Activated naive CD8-positive, alpha-beta T cell (primary cell): ENCODE data around the gene TFF3.

Source experiments
- H3K27ac Mint-ChIP-seq: one replicate; pipeline ENCODE4 v1.8.0; 2021; ENCODE audit warnings: mixed read lengths
- H3K27me3 Mint-ChIP-seq: one replicate; pipeline ENCODE4 v1.8.0; 2021; ENCODE audit warnings: mixed read lengths
- H3K36me3 Mint-ChIP-seq: one replicate; pipeline ENCODE4 v1.8.0; 2021; ENCODE audit warnings: mixed read lengths
- H3K4me1 Mint-ChIP-seq: one replicate; pipeline ENCODE4 v1.8.0; 2021; ENCODE audit warnings: low read depth, mixed read lengths
- H3K4me3 Mint-ChIP-seq: one replicate; pipeline ENCODE4 v1.8.0; 2021; ENCODE audit warnings: mild to moderate bottlenecking, mixed read lengths
- H3K9me3 Mint-ChIP-seq: one replicate; pipeline ENCODE4 v1.8.0; 2021; ENCODE audit warnings: low read depth, mixed read lengths

TFF3 gene

DNA sequence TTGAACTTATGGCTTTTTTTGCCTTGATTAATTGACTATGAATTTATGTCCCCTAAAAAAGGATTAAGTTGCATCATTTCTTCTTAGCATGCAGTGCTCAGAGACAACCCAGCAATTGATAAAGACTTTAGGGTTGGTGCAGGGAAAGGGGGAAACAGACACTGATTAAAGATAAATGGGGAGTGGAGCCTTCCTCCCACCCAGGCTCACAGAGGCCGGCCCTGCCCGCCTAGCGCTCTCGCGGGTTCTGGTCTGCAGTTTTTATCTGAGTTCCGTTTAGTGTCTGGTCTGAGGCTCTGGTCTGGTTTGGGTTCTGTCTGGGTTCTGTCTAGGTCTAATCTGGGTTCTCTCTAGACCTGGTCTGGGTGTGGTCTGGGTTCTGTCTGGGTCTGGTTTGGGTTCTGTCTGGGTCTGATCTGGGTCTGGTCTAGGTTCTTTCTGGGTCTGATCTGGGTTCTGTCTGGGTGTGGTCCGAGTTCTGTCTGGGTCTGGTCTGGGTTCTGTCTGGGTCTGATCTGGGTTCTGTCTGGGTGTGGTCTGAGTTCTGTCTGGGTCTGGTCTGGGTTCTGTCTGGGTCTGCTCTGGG, 48.1 kb downstream of the TFF3 start:
- H3K27ac Mint-ChIP-seq = peak overlapping the region; percentile 46

DNA sequence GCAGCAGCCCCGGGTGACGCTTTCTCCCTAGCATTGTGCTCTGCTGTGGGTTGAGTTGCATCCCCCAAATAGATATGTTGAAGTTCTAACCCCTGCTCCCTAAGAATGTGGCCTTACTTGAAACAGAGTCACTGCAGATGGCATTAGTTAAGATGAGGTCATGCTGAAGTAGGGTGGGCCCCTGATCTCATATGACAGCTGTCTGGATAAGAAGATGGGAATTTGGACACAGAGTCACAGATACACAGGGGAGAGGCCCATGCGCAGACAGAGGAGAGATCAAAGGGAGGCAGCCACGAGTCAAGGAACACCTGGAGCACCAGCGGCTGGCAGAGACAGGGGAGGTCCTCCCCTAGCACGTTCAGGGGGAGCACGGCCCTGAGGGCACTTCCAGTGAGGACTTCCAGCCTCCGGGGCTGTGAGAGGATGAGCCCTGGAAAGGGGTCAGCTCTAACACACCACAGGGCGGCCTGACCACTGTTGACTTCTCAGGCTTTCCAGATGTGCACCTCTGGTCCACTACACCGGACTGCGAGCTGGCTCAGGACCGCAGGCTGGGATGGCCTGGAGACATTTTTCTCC, 49.9 kb downstream of the TFF3 start:
- Mint-ChIP-seq H3K36me3 (peaks cover 2% of the 10 kb centered on the region), H3K9me3 (no peaks in the 10 kb centered on the region), H3K27ac (no peak overlapping the region), H3K4me3 (no peak overlapping the region), H3K4me1 (peaks cover 40% of the 10 kb centered on the region), H3K27me3 (no peaks in the 10 kb centered on the region)

More for the DNA sequence above, 48.1 kb downstream of the TFF3 start:
- Mint-ChIP-seq H3K4me1 (peaks cover 40% of the 10 kb centered on the region), H3K36me3 (peaks cover 2% of the 10 kb centered on the region), H3K9me3 (no peaks in the 10 kb centered on the region), H3K4me3 (peak overlapping the region; percentile 52), H3K27me3 (no peaks in the 10 kb centered on the region)

DNA sequence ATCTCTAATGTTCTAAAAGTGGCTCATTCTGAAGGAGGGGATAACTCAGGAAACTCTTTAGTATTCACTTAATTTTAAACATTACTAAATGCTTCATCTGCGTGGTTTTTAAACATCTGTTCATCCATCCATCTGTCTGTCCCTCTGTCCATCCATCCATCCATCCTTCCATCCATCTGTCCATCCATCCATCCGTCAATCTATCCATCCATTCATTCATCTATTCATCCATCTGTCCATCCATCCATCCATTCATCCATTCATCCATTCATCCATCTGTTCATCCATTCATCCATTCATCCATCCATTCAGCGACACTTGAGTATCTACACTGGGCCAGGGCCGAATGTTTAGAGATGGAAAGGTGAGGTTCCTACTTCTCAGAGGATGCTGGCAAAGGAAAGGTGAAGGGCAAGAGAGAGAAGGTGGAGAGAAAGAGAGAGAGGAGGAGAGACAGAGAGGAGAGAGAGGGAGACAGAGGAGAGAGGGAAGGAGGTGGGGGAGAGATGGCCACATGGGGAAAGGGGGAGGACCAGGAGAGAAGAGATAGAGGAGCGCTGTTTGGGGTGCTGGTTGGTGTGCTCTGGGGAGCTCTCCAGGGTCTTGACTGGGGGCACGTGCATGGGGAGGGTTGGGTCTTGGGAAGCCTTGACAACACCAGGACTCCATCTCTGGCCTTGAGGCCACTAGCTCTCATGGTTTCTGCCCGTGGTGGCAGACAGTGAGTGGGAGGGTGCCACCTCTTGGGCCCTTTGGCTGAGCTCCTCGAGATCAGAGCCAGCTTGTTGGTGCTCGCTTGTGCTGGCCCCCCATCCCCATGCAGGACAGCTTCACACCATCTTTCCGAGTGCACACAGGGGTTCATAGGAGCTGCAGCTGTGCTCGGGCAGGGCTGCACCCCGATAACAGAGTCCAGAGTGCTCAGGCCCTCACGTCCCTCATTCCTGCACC, 50.7 kb downstream of the TFF3 start:
- Mint-ChIP-seq H3K4me3 (no peak overlapping the region), H3K36me3 (peaks cover 2% of the 10 kb centered on the region), H3K27ac (no peak overlapping the region), H3K4me1 (peaks cover 38% of the 10 kb centered on the region), H3K9me3 (no peaks in the 10 kb centered on the region), H3K27me3 (no peaks in the 10 kb centered on the region)

DNA sequence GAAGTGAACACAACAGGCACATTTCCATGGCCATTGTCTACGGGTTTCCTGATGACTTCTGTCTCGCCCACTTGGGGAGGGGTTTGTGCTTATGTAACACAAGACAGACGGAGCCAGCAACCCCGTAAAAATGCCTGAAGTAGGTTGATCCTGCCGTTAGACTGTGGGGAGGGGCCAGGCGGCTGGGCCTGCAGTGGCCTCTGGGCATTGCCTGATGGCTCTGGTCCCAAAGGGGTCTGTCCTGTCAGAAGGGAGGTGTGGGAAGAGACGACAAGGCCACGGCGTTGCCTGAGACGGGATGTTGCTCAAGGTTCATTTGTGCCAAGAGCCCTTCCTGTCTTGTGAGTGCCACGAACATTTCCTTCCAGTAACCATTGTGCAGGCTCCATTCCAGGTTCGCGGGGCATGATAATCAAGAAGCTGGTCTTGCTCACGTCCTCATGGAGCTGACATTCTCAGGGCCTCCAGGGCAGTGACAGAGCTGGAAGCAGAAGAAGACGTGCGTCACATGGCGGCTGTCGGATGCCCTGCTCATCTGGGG, 51.5 kb downstream of the TFF3 start:
- Mint-ChIP-seq H3K27ac (no peak overlapping the region), H3K36me3 (peaks cover 2% of the 10 kb centered on the region), H3K27me3 (no peaks in the 10 kb centered on the region), H3K9me3 (no peaks in the 10 kb centered on the region), H3K4me3 (no peak overlapping the region), H3K4me1 (peaks cover 31% of the 10 kb centered on the region)

DNA sequence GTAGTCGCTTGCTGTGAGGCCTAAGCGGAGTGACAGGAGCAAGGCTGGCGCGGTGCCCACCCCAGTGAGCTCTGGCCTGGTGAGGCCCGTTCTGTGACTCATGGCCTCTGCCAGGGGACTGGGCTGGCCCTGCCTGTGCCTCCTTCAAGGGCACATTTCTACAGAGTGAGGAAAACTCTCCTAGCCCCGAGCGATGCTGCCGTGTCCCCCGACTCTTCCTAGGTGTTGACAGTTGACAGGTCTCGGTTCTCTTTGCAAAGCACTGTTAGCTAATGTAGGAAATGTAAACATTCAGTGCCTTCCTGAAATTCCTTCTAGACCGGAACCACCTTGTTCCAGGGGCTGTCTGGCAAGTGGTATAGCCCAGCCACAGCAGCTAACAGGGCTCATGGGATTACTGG, 52.4 kb downstream of the TFF3 start:
- Mint-ChIP-seq H3K27ac (no peak overlapping the region), H3K36me3 (peaks cover 2% of the 10 kb centered on the region), H3K4me1 (peaks cover 31% of the 10 kb centered on the region), H3K27me3 (no peaks in the 10 kb centered on the region), H3K4me3 (no peak overlapping the region), H3K9me3 (no peaks in the 10 kb centered on the region)

DNA sequence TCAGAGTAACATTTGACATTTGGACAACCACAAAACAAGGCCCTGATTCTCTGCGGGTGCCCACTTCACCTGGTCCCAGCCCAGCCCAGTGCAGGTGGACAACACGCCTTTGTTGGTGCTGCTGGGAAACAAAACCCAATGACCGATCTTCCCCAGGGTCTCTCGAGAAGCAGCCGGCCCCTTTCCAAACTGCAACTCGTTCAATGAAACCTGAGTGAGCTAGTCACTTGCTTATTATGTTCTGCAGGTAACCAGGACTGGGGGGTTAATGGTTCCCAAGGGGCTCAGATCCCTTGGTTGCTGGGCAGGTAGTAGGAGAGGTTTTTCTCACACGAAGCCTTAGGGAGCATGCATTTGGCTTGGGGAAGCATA, 53.4 kb downstream of the TFF3 start:
- Mint-ChIP-seq H3K9me3 (no peaks in the 10 kb centered on the region), H3K36me3 (peaks cover 2% of the 10 kb centered on the region), H3K4me1 (peaks cover 26% of the 10 kb centered on the region), H3K27me3 (no peaks in the 10 kb centered on the region), H3K4me3 (no peak overlapping the region), H3K27ac (no peak overlapping the region)
